Psoas muscle (tissue), 8 donors: ENCODE results near the gene TAPBP. TPM values are rescaled to one million over a fixed set of nuclear protein-coding genes. Genes with fewer than 3 reads are reported as not detected.

Experiments used
- ATAC-seq, 4 donors: fragments of 200-7000 bp; cut with Tn5 transposase; one replicate each; pipeline ENCODE4 v1.9.1; 2020; ENCODE audit warnings: moderate library complexity in 3 of 4, mild to moderate bottlenecking in 2 of 4
- DNase-seq, 2 donors: peaks; one replicate each; pipeline ENCODE4 v3.0.0-alpha.2; 2020
- H3K27ac ChIP-seq: fragments of 200-600 bp; one replicate; pipeline ENCODE4 v1.8.0; 2022
- H3K27me3 ChIP-seq, 3 donors: fragments of 200-600 bp in 1 of 3; one replicate each; pipeline versions ENCODE4 v1.6.1 to v1.8.0; 2013 to 2022; ENCODE audit warnings: low read length in 2 of 3, mild to moderate bottlenecking in 2 of 3, moderate library complexity in 1 of 3; ENCODE audit not compliant: insufficient read depth in 3 of 3
- H3K36me3 ChIP-seq, 2 donors: fragments of 200-600 bp in 1 of 2; one replicate each; pipeline versions ENCODE4 v1.6.1 to v1.8.0; 2013 to 2022; ENCODE audit warnings: low read depth in 1 of 2, mild to moderate bottlenecking in 1 of 2, moderate library complexity in 1 of 2; ENCODE audit not compliant: insufficient read depth in 1 of 2
- H3K4me1 ChIP-seq: fragments of 200-600 bp; one replicate; pipeline ENCODE4 v1.8.0; 2022
- H3K4me3 ChIP-seq: fragments of 200-600 bp; one replicate; pipeline ENCODE4 v1.8.0; 2022; ENCODE audit warnings: mild to moderate bottlenecking
- H3K9me3 ChIP-seq: fragments of 200-600 bp; one replicate; pipeline ENCODE4 v1.8.0; 2022
- WGBS, 3 donors: extraction: QIAGEN DNeasy Blood & Tissue Kit; methylation state at CpG; one replicate each; pipeline versions ENCODE4 v1.1.6 to v1.1.7; 2013; 5-methylcytosine and 5-hydroxymethylcytosine counted together
- intact Hi-C, 2 donors: fragments of 100-400 bp; cut with DNase I; formaldehyde crosslinking; loops; one replicate each; pipeline versions ENCODE4 v1.11.0 to v1.14.2; 2022
- polyA plus RNA-seq, 3 donors: library from polyadenylated mRNA; stranded (reverse); fragments of 200-250 nt; gene quantifications; one replicate each; pipeline ENCODE4 v1.2.3, GENCODE V29; 2013
- total RNA-seq, 4 donors: library from RNA; stranded (reverse); fragmentation: NEBNext Ultra II Directional in 2 of 4; extraction: Animal tissue kit (Norgen Biotek cat#: 25700) in 2 of 4; gene quantifications; one replicate each; pipeline versions ENCODE4 v1.2.1 to v1.2.4, GENCODE V29; 2021 to 2023
- TF ChIP-seq, protein P1 (sequence below): fragments of 200-600 bp; IDR thresholded peaks from one replicate; pipeline ENCODE4 v1.8.0; 2022; ENCODE audit warnings: antibody characterized with exemption
- donor health status: healthy with polysubstance abuse.
- donor health status: DM: no; HTN: no; CAD: no; lungs with moderate emphysema.
- donor health status: Bipolar disorder and iron deficiency.
- donor health status: healthy.
- donor health status: DM: yes; HTN: yes; CAD: no.
- donor health status: DM: no; HTN: no; CAD: no.
- donor health status: DM: no; HTN: no; CAD: no.
- donor health status: DM: yes; HTN: yes; CAD: no.

The TAPBP gene
- total and polyA plus RNA-seq, 7 donors = 7.9 to 37.4 (median 24.4) TPM

DNA sequence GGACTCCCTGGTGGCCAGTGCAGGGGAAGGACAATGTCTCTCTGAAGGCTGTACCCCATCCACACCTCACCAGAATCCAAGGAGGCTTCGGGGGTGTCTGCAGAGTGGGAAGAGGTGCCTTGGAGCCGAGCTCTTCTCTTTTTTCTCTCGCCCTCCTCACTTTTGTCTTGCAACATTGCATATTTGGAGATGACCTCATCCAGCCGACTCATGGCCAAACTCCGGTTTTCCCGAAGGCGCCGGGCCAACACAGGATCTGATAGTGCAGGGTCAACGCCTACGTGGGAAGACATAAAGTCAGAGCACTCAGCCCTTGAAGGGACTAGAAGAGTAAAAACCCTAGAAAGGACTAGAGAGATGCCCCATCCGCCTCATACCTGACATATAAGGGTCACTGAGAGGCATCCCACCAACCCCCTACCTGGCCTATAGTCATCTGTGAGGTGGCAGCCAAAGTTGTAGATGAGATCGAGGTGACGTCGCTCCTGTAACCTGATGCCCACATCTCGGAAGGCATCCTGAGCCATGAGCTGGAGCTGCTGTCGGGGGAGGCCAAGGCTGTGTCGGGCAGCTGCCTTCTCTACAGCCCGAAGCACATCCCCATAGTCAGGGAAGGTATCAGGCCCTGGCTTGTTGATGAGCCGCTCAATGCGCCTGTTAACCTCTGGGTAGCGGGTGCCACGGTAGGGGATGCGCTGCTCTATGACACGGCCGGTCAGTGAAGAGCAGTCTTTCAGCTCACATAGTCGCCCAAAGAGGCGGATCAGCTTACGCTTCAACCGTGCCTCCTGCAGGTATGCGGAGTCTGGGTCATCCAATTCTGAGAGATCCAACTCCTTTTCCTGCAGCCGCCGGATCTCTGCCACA lies 6.7 kb upstream of the TAPBP start:
- Histone ChIP-seq H3K9me3 (no peaks in the 10 kb centered on the region), H3K4me1 (peaks cover 42% of the 10 kb centered on the region), H3K27me3 (no peaks in the 10 kb centered on the region), H3K4me3 (peak overlapping the region; percentile 80), H3K36me3 (peaks cover 11 to 32% of the 10 kb centered on the region in 2 donors), H3K27ac (peak overlapping the region; percentile 30)
- intact Hi-C loops = no loop called here
- DNase-seq (peak; percentile 81 to 82), ATAC-seq (no peak)
- TF ChIP-seq, protein P1, sequence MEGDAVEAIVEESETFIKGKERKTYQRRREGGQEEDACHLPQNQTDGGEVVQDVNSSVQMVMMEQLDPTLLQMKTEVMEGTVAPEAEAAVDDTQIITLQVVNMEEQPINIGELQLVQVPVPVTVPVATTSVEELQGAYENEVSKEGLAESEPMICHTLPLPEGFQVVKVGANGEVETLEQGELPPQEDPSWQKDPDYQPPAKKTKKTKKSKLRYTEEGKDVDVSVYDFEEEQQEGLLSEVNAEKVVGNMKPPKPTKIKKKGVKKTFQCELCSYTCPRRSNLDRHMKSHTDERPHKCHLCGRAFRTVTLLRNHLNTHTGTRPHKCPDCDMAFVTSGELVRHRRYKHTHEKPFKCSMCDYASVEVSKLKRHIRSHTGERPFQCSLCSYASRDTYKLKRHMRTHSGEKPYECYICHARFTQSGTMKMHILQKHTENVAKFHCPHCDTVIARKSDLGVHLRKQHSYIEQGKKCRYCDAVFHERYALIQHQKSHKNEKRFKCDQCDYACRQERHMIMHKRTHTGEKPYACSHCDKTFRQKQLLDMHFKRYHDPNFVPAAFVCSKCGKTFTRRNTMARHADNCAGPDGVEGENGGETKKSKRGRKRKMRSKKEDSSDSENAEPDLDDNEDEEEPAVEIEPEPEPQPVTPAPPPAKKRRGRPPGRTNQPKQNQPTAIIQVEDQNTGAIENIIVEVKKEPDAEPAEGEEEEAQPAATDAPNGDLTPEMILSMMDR = no peak
- 65 to 72% (median 67%) methylated on average over 32 of the region's 32 CpGs for WGBS, 3 donors

DNA sequence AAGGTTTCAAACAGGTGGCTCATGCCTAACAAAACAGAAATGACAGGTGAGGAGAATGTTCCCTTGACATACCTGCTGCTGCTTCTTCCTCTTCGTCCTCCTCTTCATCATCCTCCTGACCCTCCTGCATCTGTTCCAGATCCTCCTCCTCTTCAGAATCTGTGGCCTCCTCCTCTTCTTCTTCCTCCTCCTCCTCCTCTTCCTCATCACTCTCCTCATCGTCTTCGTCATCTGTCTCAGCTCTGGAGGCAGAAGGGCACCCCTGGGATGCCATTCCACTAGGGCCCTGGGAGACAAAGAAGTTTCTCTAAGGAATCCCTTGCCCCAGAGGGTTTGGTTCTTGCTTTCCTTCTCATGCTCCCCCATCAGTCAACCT lies 6.0 kb upstream of the TAPBP start:
- Histone ChIP-seq H3K36me3 (peaks cover 11 to 32% of the 10 kb centered on the region in 2 donors), H3K27ac (peak overlapping the region; percentile 30), H3K9me3 (no peaks in the 10 kb centered on the region), H3K4me1 (peaks cover 46% of the 10 kb centered on the region), H3K27me3 (no peaks in the 10 kb centered on the region), H3K4me3 (peak overlapping the region; percentile 11)
- DNase-seq = no peak
- WGBS, 3 donors = 89 to 95% (median 90%) methylated on average over 3 of the region's 3 CpGs
- TF ChIP-seq, protein P1 = no peak
- no peak for ATAC-seq
- intact Hi-C loops = no loop called here

- no peaks in the 10 kb centered on the region for H3K27me3 ChIP-seq
- intact Hi-C loops = no loop called here
- TF ChIP-seq, protein P1 = no peak
- peak overlapping the region; percentile 77 for H3K27ac ChIP-seq
- H3K4me3 ChIP-seq = peak overlapping the region; percentile 68
- DNase-seq (no peak), ATAC-seq (no peak)
- 64 to 66% (median 66%) methylated on average over 7 to 8 of the region's 8 CpGs for WGBS, 3 donors
- no peaks in the 10 kb centered on the region for H3K9me3 ChIP-seq
- peaks cover 52% of the 10 kb centered on the region for H3K4me1 ChIP-seq
- peaks cover 11 to 32% of the 10 kb centered on the region in 2 donors for H3K36me3 ChIP-seq
Measured at GRCh38 chr6:33318426-33319073, 4.7 kb upstream of the TAPBP start.

GRCh38 chr6:33317669-33318425 lies 4.0 kb upstream of the TAPBP start, which contains the start of gene ZBTB22:
TSS of gene ZBTB22 (minus strand) at chr6:33317744. CDS start at chr6:33316916, 828 bp downstream.
- WGBS, 3 donors = 1 to 2% (median 1%) methylated on average over 28 to 44 of the region's 44 CpGs
- intact Hi-C loops = no loop called here
- no peaks in the 10 kb centered on the region for H3K9me3 ChIP-seq

More at GRCh38 chr6:33317669-33318425, 4.0 kb upstream of the TAPBP start, which contains the start of gene ZBTB22:
- Histone ChIP-seq H3K27me3 (no peaks in the 10 kb centered on the region), H3K36me3 (peaks cover 11 to 32% of the 10 kb centered on the region in 2 donors), H3K4me3 (peak within 1 kb of the TSS; percentile 68), H3K4me1 (peaks cover 52% of the 10 kb centered on the region), H3K27ac (peak within 1 kb of the TSS; percentile 77)
- peak; percentile 82 to 86 (median 86) for ATAC-seq
- peak; percentile 99 for DNase-seq
- TF ChIP-seq, protein P1 = no peak
